Keratinocyte (primary cell): Measurements from ENCODE around the gene KRTAP3-2.

Source experiments
- CTCF ChIP-seq, 3 experiments: IDR thresholded peaks in 1 of 3; conservative IDR thresholded peaks in 1 of 3; optimal IDR thresholded peaks in 1 of 3; 2 replicates in 2 of 3; 3 replicates in 1 of 3; pipeline versions ENCODE3 to v1.5.1; 2011; ENCODE audit warnings: low read length in 3 of 3, mild to moderate bottlenecking in 3 of 3, moderate library complexity in 2 of 3, control low read depth in 1 of 3, inconsistent platforms in 1 of 3; ENCODE audit not compliant: insufficient read depth in 2 of 3; ENCODE audit errors: extremely low read depth in 1 of 3
- EZH2 ChIP-seq: IDR thresholded peaks from one replicate; pipeline ENCODE4 v1.6.1; 2012; ENCODE audit warnings: inconsistent platforms, mild to moderate bottlenecking, low read length, moderate library complexity

- TF ChIP-seq CTCF (optimal IDR thresholded peaks at IDR 0.05 in 1 of 3, IDR thresholded peaks at IDR 0.05 in 1 of 3, conservative IDR thresholded peaks at IDR 0.05 in 1 of 3; ENCODE audit: extremely low read depth in 1 of 3, insufficient read depth in 2 of 3, low read length in 3 of 3) (no peak), EZH2 (no peak)
These were observed 2.3 kb downstream of the KRTAP3-2 start for GRCh38 chr17:40997361-40997760.
